ENCODE results near the gene TAF6.

- TF ChIP-seq POLR2A (IDR thresholded peaks at IDR 0.05): peak; percentile 55
- no peak for TF ChIP-seq CTCF (IDR thresholded peaks at IDR 0.05)
- TF ChIP-seq POLR2AphosphoS5 (IDR thresholded peaks at IDR 0.05): peak in 2 of 3 donors; percentile 18 to 27
These were observed 34.8 kb upstream of the TAF6 start for GRCh38 chr7:100153708-100154535.

Measured in transverse colon (tissue), 4 donors.